A549 (cell line): ENCODE data around the gene POLE3.

Experiments used
- BHLHE40 ChIP-seq: IDR thresholded peaks from 2 replicates; pipeline ENCODE4 v1.6.1; 2012; ENCODE audit warnings: low read depth, low read length, inconsistent platforms
- CBX8 ChIP-seq: fragments of 200-600 bp; sonication (generic); IDR thresholded peaks from 2 replicates; pipeline ENCODE4 v1.6.1; 2016
- CHD2 ChIP-seq: fragments of 150-350 bp; IDR thresholded peaks from 2 replicates; pipeline ENCODE4 v1.6.1; 2014; ENCODE audit warnings: low read length; ENCODE audit not compliant: partially characterized antibody
- EP300 ChIP-seq, 2 experiments: fragments of >200 bp; sonication (Bioruptor Twin); formaldehyde crosslinking; IDR thresholded peaks; 2 replicates in 1 of 2; 3 replicates in 1 of 2; pipeline ENCODE4 v1.6.1; 2016 to 2017
- MAFK ChIP-seq: fragments of 450-650 bp; IDR thresholded peaks from 2 replicates; pipeline ENCODE4 v1.6.1; 2014; ENCODE audit not compliant: partially characterized antibody
- POLR2A ChIP-seq: IDR thresholded peaks from 2 replicates; pipeline ENCODE4 v1.6.1; 2012; ENCODE audit warnings: mild to moderate bottlenecking, low read length
- RAD21 ChIP-seq, 2 experiments: fragments of >200 bp in 1 of 2; sonication (Bioruptor Twin) in 1 of 2; formaldehyde crosslinking in 1 of 2; IDR thresholded peaks in 1 of 2; conservative IDR thresholded peaks in 1 of 2; 2 replicates in 1 of 2; 3 replicates in 1 of 2; pipeline ENCODE4 v1.6.1; 2012 to 2018; ENCODE audit warnings: inconsistent platforms in 1 of 2
- SMC3 ChIP-seq: fragments of >200 bp; sonication (Bioruptor Twin); formaldehyde crosslinking; IDR thresholded peaks from 3 replicates; pipeline ENCODE4 v1.6.1; 2018; ENCODE audit warnings: inconsistent platforms
- ZC3H11A ChIP-seq: fragments of 450-650 bp; IDR thresholded peaks from 2 replicates; pipeline ENCODE4 v1.6.1; 2014; ENCODE audit warnings: antibody characterized with exemption, mild to moderate bottlenecking
- TF ChIP-seq, protein P1 (sequence below): fragments of >200 bp; sonication (Bioruptor Twin); formaldehyde crosslinking; IDR thresholded peaks from 3 replicates; pipeline ENCODE4 v1.5.1; 2016
- TF ChIP-seq, protein P2 (sequence below): IDR thresholded peaks from 2 replicates; pipeline ENCODE4 v1.6.1; 2012; ENCODE audit warnings: low read depth, borderline replicate concordance
- TF ChIP-seq, protein P3 (sequence below): fragments of 250-450 bp; sonication (Bioruptor Pico); IDR thresholded peaks from 2 replicates; pipeline ENCODE4 v1.5.0; 2021; ENCODE audit warnings: mild to moderate bottlenecking, moderate library complexity, borderline replicate concordance
- TF ChIP-seq, protein P4 (sequence below): IDR thresholded peaks from 2 replicates; pipeline ENCODE4 v1.6.1; 2012
- TF ChIP-seq, protein P5 (sequence below): fragments of 200-600 bp; sonication (generic); IDR thresholded peaks from 2 replicates; pipeline ENCODE4 v1.6.1; 2016; ENCODE audit warnings: antibody characterized with exemption, mild to moderate bottlenecking, moderate library complexity

DNA sequence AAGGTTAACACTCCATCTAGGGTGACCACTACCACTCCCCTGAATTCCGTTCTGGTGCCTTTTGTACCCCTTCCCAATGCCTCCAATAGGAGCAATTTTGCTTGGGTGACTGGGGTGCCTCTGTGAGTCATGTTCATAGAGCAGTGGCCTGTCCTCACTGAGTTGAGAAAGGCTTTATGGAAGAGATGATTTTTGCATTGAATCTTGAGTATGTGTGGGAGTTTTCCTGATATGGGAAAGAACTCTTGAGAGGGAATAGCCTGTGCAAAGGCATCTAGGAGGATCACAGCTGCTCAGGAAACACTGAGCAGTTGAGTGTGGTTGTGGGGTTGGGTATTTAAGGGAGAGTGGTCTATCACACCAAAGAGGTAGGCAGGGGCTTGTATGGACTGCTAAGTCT lies 16.2 kb upstream of the POLE3 start:
- TF ChIP-seq SMC3 (no peak), EP300 (IDR thresholded peaks at IDR 0.05) (no peak), RAD21 (conservative IDR thresholded peaks at IDR 0.05 in 1 of 2, IDR thresholded peaks at IDR 0.05 in 1 of 2) (no peak), POLR2A (no peak), CHD2 (no peak), BHLHE40 (no peak), ZC3H11A (no peak), CBX8 (no peak), MAFK (no peak)
- TF ChIP-seq, protein P1, sequence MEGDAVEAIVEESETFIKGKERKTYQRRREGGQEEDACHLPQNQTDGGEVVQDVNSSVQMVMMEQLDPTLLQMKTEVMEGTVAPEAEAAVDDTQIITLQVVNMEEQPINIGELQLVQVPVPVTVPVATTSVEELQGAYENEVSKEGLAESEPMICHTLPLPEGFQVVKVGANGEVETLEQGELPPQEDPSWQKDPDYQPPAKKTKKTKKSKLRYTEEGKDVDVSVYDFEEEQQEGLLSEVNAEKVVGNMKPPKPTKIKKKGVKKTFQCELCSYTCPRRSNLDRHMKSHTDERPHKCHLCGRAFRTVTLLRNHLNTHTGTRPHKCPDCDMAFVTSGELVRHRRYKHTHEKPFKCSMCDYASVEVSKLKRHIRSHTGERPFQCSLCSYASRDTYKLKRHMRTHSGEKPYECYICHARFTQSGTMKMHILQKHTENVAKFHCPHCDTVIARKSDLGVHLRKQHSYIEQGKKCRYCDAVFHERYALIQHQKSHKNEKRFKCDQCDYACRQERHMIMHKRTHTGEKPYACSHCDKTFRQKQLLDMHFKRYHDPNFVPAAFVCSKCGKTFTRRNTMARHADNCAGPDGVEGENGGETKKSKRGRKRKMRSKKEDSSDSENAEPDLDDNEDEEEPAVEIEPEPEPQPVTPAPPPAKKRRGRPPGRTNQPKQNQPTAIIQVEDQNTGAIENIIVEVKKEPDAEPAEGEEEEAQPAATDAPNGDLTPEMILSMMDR, result no peak
- TF ChIP-seq, protein P2, sequence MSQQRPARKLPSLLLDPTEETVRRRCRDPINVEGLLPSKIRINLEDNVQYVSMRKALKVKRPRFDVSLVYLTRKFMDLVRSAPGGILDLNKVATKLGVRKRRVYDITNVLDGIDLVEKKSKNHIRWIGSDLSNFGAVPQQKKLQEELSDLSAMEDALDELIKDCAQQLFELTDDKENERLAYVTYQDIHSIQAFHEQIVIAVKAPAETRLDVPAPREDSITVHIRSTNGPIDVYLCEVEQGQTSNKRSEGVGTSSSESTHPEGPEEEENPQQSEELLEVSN, result no peak
- TF ChIP-seq, protein P3, sequence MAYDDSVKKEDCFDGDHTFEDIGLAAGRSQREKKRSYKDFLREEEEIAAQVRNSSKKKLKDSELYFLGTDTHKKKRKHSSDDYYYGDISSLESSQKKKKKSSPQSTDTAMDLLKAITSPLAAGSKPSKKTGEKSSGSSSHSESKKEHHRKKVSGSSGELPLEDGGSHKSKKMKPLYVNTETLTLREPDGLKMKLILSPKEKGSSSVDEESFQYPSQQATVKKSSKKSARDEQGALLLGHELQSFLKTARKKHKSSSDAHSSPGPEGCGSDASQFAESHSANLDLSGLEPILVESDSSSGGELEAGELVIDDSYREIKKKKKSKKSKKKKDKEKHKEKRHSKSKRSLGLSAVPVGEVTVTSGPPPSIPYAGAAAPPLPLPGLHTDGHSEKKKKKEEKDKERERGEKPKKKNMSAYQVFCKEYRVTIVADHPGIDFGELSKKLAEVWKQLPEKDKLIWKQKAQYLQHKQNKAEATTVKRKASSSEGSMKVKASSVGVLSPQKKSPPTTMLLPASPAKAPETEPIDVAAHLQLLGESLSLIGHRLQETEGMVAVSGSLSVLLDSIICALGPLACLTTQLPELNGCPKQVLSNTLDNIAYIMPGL (CRISPR knock-in tag), result no peak
- TF ChIP-seq, protein P4, sequence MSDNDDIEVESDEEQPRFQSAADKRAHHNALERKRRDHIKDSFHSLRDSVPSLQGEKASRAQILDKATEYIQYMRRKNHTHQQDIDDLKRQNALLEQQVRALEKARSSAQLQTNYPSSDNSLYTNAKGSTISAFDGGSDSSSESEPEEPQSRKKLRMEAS, result no peak
- TF ChIP-seq, protein P5, sequence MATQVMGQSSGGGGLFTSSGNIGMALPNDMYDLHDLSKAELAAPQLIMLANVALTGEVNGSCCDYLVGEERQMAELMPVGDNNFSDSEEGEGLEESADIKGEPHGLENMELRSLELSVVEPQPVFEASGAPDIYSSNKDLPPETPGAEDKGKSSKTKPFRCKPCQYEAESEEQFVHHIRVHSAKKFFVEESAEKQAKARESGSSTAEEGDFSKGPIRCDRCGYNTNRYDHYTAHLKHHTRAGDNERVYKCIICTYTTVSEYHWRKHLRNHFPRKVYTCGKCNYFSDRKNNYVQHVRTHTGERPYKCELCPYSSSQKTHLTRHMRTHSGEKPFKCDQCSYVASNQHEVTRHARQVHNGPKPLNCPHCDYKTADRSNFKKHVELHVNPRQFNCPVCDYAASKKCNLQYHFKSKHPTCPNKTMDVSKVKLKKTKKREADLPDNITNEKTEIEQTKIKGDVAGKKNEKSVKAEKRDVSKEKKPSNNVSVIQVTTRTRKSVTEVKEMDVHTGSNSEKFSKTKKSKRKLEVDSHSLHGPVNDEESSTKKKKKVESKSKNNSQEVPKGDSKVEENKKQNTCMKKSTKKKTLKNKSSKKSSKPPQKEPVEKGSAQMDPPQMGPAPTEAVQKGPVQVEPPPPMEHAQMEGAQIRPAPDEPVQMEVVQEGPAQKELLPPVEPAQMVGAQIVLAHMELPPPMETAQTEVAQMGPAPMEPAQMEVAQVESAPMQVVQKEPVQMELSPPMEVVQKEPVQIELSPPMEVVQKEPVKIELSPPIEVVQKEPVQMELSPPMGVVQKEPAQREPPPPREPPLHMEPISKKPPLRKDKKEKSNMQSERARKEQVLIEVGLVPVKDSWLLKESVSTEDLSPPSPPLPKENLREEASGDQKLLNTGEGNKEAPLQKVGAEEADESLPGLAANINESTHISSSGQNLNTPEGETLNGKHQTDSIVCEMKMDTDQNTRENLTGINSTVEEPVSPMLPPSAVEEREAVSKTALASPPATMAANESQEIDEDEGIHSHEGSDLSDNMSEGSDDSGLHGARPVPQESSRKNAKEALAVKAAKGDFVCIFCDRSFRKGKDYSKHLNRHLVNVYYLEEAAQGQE, result no peak
